ENCODE results near the gene PAXX.

PAXX gene

DNA sequence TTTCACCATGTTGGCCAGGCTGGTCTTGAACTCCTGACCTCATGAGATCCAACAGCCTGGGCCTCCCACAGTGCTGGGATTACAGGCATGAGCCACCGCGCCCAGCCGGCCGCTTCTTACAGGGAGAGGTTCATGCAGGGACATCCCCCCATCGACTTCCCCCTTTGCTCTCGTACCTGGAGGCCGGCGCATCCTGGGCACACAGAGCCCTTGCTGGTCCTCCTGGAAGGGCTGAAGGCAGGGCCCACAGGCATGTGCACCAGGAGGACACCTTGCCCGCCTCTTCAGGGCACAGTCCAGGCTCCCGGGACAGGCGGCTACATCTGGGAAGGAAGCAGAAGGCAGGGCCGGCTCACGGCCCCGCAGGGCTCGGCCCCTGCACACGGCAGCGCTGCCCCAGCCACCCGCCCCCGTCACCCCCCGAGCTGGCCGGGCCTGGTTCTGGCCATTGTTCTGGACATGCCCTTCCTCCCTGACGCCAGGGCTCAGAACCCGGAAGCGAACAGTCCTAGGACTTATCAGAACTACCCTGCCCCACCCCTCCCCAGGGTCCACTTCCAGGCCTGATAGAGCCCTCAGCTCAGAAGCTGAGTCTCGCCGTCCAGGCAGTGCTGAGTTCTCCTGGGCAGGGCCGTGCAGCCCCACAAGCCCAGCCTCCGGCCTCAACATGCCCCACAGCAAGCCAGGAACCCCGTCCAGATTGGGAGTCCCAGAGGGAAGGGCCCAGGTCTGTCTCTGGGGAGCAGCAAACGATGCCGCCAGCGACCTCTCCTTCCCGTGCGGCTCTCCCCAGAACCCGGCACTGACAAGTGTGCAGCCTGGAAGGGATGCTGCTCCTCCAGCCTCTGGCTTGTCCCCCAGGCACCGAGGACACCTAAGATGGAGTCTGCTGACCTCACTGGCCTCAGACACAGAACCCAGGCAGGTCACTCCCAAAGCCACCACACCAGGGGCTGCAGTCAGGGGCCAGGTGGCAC, 50.8 kb downstream of the PAXX start:
- TF ChIP-seq CTCF (IDR thresholded peaks at IDR 0.05; ENCODE audit: low read depth, low read length, missing control alignments) = no peak
- no peak for DNase-seq (ENCODE audit: extremely low read depth, low read depth)

More for the DNA sequence above, 50.8 kb downstream of the PAXX start:
- 0 out of 2 replicates have a peak overlapping the region, but pooled peaks have one; percentile 74 for H3K4me3 ChIP-seq (replicated peaks; ENCODE audit: low read depth, low read length)

Data from HFF-Myc (cell line).